HG02798 (cell line): Measurements from ENCODE around the gene PEX5L.

Source experiments
- ATAC-seq: cut with Tn5 transposase; IDR thresholded peaks from one replicate; pipeline ENCODE4 v1.9.1; 2021; ENCODE audit warnings: mild to moderate bottlenecking; ENCODE audit not compliant: unreplicated experiment, poor library complexity

The PEX5L gene

DNA sequence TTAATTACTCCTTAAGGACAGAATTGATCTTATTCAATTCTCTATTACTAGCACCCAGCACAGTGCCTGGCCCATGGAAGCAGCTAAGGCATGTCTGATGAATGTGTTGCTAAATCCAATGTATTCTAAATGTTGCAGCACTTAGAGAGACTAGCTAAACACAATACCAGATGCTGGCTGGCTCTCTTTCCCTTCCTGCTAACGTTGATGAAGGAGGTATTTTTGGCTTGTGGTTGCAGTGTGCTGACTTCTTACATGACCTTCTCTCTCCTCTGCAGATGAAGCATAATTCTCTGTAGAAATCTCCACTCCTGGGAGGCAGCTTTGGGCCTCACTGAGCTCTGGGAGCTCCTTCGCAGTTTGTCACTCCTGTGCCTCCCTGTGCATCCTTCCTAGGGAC, 183.6 kb downstream of the PEX5L start:
- ATAC-seq, result no peak

DNA sequence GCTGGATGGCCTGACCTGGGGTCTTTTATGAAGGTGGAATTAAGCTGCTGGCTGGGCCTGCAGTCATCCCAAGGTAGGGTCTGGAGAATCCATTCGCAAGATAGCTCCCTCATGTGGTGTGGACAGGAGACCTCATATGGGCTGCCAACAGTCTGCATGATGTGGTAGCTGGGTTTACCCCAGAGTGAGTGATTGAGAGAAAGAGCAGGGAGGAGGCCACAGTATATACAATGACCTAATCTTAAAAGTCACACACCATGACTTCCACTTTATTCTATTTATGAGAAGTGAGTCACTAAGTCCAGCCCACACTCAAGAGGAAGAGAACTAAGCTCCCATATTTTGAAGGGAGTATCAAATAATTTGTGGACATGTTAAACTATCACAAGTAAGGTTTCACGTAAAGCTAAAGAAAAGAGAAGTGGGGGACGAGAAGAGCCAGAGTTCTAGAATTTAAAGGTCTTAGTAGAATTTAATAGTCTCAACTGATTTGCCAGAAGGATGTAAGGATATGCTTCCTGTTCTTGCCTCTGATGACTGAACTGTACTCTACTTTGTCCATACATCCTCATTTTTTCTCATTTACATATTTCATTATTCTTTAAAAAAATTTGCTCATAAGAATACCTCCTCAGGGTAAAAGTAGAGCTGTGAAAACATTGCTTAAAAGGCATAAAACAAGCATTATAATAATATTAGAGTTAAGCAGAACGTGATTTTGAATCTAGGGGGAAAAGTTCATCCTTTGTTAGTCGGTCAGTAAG, 184.4 kb downstream of the PEX5L start:
- ATAC-seq, result no peak

DNA sequence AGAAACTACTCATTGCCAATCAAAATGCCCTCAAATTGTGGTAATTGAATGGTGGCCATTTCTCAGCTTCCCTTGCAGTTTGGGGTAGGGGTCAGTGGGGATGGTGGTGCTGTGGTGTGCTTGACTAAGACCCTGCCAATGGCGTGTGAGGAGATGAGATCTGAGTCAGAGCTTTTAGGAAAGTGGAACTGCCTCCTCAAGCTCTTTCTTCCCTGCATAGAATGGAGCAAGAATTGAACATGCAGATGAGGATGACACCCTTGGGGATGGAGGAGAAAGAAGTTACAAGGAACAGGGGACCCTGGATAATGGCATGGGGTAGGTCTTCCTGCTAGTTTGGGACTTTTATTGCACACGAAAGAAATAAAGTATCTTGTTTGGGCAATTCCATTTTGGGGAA, 188.0 kb downstream of the PEX5L start:
- no peak for ATAC-seq

DNA sequence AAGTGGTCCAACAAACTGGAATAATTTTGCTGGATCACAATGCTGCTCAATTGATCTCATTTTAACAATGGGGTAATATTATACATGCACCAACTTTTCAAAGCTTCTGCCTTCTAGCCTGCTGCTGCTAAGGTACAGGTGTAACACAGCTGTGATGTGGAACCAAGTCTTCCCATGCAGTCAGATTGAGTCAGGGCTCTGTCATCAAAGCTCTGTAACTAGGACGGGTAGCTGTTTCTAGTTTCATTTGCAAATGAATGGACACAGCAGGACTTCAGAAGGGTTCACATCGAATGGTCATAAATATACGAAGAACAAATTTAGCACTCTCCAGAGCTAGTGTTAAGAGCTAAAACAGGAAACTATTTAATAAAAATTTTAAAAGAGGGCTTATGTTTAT, 194.7 kb downstream of the PEX5L start:
- no peak for ATAC-seq

DNA sequence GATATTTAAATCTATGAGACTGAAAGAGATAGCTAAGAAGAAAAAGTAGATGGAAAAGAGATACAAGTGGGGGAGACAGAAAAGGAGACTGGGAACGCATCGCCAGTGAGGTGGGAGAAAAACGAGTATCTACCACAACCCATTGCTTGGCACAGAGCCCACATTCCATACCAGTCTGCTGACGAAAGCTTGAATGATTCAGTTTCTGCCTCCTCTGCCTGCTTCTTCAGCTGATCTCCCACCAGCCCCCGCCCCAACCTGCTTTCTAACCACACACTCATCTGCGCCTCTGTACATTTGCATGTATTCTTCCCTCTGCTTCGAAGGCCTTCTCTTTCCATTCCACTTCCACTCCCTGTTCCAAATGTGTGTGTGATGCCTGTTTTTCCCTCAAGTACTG, 195.8 kb downstream of the PEX5L start:
- ATAC-seq, result no peak

DNA sequence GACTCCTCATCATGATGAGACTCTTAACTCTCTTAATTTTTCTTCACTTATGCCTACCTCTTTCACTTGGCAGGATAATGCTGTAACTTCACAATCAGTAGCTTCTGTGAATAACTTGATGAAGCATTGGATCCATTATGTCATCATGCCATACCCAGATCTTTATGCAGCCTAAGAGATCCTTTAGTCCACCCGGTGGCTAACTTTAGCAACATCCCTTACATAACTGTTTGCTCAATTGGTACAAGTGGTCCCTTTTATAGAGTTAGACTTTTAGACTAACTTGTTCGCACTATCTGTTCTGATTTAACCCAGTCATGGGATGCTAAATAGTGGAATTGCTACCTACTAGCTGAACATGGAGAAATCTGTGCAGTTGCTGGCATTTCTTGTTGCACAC, 199.4 kb downstream of the PEX5L start:
- no peak for ATAC-seq

DNA sequence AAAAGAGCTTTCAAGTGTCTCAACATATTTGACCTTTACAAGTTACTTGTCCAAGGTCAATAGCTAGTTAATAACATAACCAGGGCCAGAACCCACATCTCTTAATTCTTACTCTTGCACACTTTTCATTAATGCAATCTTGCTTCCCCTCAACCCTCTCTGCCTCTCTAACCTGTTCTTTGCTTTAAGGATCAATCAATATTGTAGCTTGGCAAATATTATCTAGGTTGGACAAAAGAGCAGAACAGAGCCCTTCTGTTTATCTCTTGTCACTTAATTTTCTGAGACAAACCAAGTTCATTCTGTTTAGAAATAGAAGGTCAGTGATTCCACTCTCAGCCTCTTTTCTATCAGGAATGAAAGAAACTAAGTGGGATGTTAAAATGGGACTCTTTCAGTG, 203.4 kb downstream of the PEX5L start:
- no peak for ATAC-seq

DNA sequence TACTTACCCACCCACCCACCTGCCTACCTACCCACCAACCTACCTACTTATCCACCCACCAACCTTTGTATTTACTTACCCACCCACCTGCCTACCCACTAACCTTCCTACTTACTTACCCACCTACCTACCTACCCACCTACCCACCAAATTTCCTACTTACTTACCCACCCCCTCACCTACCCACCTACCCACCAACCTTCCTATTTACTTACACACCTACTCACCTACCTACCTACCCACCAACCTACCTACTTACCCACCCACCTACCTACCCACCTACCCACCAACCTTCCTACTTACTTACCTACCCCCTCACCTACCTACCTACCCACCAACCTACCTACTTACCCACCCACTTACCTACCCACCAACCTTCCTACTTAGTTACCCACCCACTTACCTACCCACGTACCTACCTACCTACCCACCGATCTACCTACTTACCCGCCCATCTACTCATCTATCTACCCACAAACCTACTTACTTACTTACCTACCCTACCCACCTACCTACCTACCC, 204.3 kb downstream of the PEX5L start:
- no peak for ATAC-seq

DNA sequence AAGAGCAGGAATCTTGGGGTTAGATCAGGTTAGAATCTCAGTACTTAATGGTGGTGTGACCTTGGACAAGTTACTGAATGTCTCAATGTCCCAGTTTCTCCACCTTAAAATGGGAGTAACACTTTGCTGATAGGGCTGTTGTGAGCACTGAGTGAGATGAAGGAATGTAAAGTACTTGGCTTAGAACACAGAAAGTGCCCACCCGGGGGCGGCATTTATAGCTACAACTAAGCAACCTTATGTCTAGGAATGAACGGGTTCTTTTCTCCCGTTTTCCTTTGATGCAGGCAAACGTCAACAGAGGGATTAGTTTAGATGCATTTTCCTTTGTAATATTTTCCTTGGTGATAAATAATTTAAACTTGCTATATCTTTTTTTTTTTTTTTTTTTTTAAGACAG, 207.3 kb downstream of the PEX5L start:
- no peak for ATAC-seq

DNA sequence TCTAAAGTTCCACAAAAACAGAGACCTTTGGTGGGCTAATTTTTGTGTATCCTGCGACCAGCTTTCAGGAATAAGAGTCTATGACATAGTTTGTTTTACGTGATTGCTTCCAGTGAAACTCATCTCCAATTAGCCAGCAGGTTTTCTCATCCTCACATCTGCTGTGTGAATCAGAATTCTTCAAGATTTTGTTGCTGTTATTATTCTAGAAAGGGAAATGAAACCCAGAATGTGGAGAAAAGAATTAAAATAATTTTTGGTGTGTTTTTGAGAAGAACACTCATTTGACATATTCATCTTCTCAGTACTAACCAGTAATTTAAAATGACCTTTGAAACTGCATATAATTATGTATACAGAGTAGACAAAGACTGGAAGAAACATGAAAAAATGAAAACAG, 208.0 kb downstream of the PEX5L start:
- no peak for ATAC-seq

DNA sequence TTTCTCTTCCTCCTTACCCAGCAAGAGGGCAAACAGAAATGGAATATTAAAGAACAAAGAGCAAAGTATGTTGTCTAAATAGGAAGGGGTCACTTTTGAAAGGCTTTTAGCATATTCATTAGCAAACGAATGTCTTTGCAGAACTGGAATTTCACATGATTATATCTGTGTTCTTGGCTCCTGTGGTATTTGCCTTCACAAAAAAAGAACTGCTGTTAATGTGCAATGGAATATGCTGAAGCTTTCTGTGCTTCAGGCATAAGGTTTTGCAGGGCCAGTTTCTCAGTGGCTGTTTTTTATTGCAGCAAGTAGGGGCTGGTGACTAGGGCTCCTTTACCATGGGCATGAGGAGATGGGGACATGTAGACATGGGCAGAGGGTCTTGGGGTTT, 210.5 kb downstream of the PEX5L start:
- no peak for ATAC-seq

DNA sequence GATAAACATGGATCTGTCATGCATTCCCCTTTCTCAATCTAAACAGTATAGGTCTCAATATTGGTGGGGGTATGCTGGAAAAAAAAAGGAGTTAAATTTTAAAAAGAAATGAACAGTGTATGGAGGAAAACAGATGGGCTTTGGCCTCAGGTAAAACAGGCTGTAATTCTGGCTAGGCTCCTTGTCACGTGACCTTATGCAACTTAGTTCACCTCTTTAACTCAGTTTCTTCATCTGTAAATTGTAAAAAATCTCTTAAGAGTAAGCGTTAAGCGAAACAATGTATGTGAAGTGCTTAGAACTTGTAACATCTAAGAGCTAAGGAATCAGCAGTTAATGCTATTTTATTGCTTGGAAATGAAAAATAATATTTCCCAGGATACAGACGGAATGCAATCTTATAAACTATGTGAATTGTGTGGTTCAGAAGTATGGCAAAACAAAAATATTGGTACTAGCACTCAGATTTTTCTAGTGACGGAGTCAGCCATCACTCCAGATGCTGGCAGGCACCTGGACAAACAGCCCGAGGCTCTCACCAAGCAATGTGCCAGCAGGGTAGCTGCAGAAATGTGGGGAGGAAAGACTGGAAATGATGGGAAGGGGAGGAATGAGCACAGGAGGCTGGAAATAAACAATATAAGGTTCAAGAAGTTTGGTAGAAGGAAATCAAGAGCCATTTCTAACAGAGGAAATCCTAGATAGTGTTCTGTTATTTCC, 211.1 kb downstream of the PEX5L start:
- ATAC-seq, result no peak

DNA sequence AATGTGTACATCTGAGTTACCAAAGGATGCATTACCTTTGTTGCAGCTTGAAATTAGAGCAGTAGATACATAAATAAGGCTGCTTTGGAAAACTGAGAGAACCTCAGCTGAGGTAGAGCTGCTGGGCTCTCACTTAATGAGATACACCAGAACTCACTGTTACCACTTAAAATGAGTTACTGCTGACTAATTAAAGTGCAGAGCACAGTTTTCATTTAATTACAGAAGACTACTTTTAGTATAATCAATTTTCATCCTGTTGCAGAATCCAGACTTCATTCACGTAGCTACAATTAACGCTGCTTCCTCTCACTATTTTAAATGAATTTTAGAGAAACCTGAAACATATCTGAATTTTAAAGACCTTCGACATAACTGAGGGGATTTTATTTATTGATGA, 214.4 kb downstream of the PEX5L start:
- no peak for ATAC-seq

DNA sequence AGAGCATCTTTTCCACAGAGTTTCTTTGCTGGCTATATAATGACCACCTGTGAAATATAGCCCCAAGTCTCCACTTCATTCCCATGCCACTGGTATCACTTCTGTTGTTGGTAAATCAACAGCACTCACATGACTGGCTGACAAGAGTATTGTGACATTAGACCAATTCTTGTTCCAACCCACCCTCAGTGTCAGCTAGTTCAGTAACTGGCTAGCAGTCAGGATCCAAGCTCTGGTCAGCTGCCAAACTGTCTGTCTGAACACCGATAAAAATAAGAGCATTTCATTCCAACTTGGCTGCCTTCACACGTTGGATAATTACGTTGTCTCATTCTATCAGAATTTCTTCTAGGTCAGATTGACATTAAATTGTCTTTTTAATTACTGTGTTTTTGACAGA, 217.4 kb downstream of the PEX5L start:
- no peak for ATAC-seq

DNA sequence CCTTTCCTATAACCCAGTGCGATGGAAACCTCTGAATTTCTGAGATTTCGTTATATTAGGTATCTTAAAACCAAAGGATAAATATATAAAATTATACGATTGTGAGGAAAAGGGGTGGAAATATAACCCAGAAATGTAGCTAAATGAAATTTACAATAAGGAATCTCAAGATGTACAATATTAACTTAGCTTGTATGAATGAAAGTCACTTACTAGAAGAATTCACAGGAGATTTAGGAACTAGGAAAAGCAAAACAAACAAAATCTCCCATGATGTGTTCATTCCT, 224.7 kb downstream of the PEX5L start:
- no peak for ATAC-seq

DNA sequence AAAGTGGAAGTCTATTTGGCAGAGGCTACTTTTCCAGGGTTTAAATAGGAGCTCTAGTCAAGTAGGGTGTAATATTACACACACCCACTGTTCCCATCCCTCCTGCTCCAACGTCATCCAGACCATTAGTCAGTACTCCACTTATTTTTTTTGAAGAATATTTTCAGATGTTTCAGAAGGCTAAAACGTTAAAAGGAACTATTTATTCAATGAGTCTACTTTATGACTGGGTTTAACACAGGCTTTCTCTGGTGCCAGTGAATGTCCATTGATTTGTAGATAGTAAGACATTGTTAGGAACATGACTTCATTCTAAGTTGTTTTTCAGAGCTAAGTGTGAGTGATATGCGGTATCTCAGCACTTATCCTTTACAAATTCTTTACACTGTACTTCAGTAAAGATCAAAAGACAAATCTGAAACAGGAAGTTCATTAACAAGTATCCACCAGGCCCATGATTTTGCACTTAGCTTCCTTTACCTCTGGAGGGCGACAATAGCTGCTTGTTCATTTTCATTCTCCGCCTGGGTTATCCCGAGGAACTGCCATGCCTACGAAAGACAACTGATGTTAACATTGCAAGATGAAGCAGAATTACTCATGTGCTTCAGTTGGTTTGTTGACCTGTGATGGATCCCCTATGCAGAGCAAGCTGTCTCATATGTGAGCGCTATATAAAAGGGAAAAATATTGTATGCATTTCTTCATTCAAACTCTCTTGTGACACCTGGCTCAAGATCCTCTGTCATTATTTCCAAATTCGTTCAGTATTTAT, 225.2 kb downstream of the PEX5L start:
- ATAC-seq, result peak; percentile 92

DNA sequence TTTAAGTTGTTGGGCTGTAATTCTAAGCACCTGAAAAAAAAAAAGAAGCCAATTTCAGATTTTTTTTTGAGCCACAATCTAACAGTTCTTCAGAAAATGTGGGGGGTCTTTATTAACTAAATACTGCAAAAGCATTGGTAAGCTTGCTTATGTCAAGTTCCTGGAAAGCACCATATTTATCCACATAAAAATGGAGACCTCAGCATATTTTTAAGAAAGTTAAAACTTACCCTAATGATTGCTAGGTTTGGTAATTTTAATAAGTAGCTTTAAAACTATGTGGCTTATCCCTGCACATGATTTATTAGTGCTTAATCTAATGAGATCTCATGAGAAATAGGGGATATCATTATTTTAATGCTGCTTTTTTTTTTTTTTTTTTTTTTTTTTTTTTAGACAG, 227.1 kb downstream of the PEX5L start:
- no peak for ATAC-seq

DNA sequence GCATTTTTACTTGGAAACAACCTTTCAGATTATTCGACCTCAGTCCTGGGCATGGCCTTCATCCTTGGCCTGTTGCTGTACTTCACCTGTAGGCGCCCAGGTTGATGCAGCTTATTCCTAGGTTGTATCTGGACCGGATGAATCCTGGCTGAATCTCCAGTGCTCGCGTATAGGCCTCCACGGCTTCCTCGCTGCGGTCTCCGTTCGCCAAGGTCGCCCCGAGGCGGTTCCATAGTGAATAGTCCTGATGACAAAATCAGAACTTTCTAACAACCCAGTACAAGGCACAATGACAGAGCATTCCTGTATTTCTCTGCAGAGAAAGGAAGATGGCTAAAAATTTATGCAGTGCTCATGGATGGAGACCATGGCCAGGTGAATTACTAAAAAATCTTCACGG, 229.1 kb downstream of the PEX5L start:
- ATAC-seq, result no peak

DNA sequence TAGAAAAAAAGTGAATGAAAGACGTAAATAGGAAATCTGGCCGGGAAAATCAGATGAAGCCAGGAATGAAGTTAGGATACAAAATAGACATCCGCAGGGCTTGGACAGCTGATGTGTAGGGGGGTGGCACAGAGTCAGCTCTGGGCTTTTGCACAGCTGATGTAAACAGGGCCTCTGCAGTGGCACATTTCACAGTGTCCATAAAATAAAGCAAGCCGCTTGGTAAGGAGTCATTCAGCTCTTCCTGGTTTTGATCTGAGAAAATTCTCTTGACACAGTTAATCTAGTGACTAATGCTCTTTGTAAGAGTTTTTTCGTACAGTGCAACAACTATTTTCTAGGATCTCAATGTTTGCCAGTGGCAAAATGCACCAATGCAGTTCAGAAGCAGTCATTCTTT, 230.6 kb downstream of the PEX5L start:
- ATAC-seq, result no peak

DNA sequence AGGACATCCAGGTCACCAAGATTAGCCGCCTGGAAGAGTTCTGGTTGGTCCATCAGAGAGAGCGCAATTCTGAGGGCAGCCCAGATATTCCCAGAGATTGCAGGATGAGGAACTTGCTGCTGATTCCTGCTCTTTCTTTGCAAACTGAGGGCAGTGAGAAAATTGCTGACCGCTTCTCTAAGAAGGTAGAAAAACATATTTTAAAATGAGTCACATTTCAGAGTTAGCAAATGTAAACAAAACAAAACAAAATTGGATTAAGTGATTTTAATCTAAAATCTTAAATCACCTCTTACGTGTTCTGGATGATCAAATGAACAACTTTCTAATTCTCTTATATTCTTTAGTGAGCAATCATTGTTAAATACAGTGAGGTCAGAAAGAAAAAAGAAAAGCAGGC, 234.9 kb downstream of the PEX5L start:
- ATAC-seq, result no peak

DNA sequence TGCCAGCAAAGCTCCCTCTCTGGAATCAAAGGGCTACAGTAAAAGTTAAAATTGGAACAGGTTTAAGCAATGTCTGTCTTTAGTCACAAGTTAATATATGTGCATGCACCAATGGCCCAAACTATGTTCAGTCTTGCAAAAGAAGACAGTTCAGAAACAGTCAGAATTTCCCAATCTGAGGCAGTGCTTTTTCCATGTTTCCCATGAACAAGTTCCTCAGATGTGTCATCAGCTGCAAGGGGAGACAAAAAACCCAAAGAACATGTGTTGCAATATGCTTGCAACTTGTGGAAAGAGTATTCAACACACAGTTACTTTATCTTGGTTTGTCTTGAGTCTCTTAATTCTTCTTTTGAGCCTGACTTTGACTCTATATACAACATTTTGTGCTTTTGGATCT, 235.5 kb downstream of the PEX5L start:
- ATAC-seq, result no peak
